CD4-positive, alpha-beta T cell (primary cell): ENCODE results near the gene BPIFB6. TPM values are rescaled to one million over a fixed set of nuclear protein-coding genes. Genes with fewer than 3 reads are reported as not detected.

ENCODE experiments used
- ATAC-seq: fragments of 200-7000 bp; cut with Tn5 transposase; one replicate; pipeline ENCODE4 v1.10.0; 2022; ENCODE audit warnings: mild to moderate bottlenecking; ENCODE audit not compliant: poor library complexity
- CTCF ChIA-PET: fragments of 350-600 bp; sonication (Branson Sonifier 250); formaldehyde crosslinking; loops from one replicate; lab custom pipeline; 2021; ENCODE audit warnings: antibody characterized with exemption, inconsistent platforms; lab: Charles Lee
- POLR2A ChIA-PET: fragments of 350-600 bp; sonication (Branson Sonifier 250); formaldehyde crosslinking; loops from one replicate; lab custom pipeline; 2021; ENCODE audit warnings: antibody characterized with exemption, inconsistent platforms; lab: Charles Lee
- DNase-seq, 14 experiments: peaks; one replicate each; pipeline ENCODE4 v3.0.0-alpha.2; 2013 to 2020; ENCODE audit warnings: mixed read lengths in 2 of 14
- H3K27ac ChIP-seq, 2 donors: one replicate each; pipeline versions ENCODE4 v1.5.1 to v1.7.0; 2013; ENCODE audit warnings: low read length in 2 of 2, low read depth in 1 of 2, mild to moderate bottlenecking in 1 of 2
- H3K27me3 ChIP-seq, 2 experiments: 1 replicate in 1 of 2; 2 replicates in 1 of 2; pipeline versions ENCODE4 v1.6.1 to v1.7.0; 2013; ENCODE audit warnings: low read length in 2 of 2, control low read depth in 1 of 2, mild to moderate bottlenecking in 1 of 2, moderate library complexity in 1 of 2; ENCODE audit not compliant: insufficient read depth in 2 of 2, control insufficient read depth in 1 of 2
- H3K36me3 ChIP-seq: one replicate; pipeline ENCODE4 v1.6.1; 2013; ENCODE audit warnings: low read length, control low read depth; ENCODE audit not compliant: insufficient read depth
- H3K4me1 ChIP-seq: one replicate; pipeline ENCODE4 v1.6.1; 2013; ENCODE audit warnings: low read length, control low read depth; ENCODE audit not compliant: insufficient read depth
- H3K4me3 ChIP-seq: one replicate; pipeline ENCODE4 v1.5.1; 2013; ENCODE audit warnings: mild to moderate bottlenecking, low read length, moderate library complexity
- H3K9me3 ChIP-seq, 2 experiments: 1 replicate in 1 of 2; 2 replicates in 1 of 2; pipeline versions ENCODE4 v1.6.1 to v1.7.0; 2013; ENCODE audit warnings: low read length in 2 of 2, mild to moderate bottlenecking in 2 of 2, control low read depth in 1 of 2, moderate library complexity in 1 of 2; ENCODE audit not compliant: control insufficient read depth in 1 of 2, insufficient read depth in 1 of 2
- H3K27ac Mint-ChIP-seq: one replicate; pipeline ENCODE4 v1.8.0; 2020; ENCODE audit warnings: mixed read lengths
- H3K27me3 Mint-ChIP-seq: one replicate; pipeline ENCODE4 v1.8.0; 2021; ENCODE audit warnings: mixed read lengths
- H3K36me3 Mint-ChIP-seq: one replicate; pipeline ENCODE4 v1.8.0; 2021; ENCODE audit warnings: low read depth, mixed read lengths
- H3K4me1 Mint-ChIP-seq: one replicate; pipeline ENCODE4 v1.8.0; 2021; ENCODE audit warnings: low read depth, mixed read lengths
- H3K4me3 Mint-ChIP-seq: one replicate; pipeline ENCODE4 v1.8.0; 2020; ENCODE audit warnings: mild to moderate bottlenecking, mixed read lengths
- H3K9me3 Mint-ChIP-seq: one replicate; pipeline ENCODE4 v1.8.0; 2020; ENCODE audit warnings: mixed read lengths
- CTCF ChIP-seq: fragments of 200-600 bp; IDR thresholded peaks from one replicate; pipeline ENCODE4 v1.8.0; 2022; ENCODE audit warnings: antibody characterized with exemption, mild to moderate bottlenecking
- intact Hi-C, 2 experiments: fragments of 100-400 bp; cut with DNase I in 1 of 2; cut with micrococcal nuclease in 1 of 2; formaldehyde crosslinking; loops; one replicate each; pipeline versions ENCODE4 v1.15.1 to v1.9.0; 2023 to 2025; cut with DNase I, micrococcal nuclease
- total RNA-seq, 174 experiments: library from RNA in 2 of 174; stranded (reverse) in 2 of 174; gene quantifications; one replicate each; pipeline ENCODE4 v1.2.3 and lab custom pipeline; 2021 to 2026

Gene BPIFB6
- total RNA-seq, 2 experiments from 2014 or later: not detected

GRCh38 chr20:32991792-32992641 lies 39.4 kb upstream of the BPIFB6 start:
- no peak for TF ChIP-seq CTCF
- intact Hi-C loops: loop anchor here (2.0 to 10.0 kb wide), 3 partner anchors 19 to 47 kb away; no protein-coding TSS in a partner anchor
- peak in 1 of 14 experiments; percentile 24 for DNase-seq
- no peaks in the 10 kb centered on the region for H3K27me3 ChIP-seq
- CTCF ChIA-PET: no interaction called here
- no peak overlapping the region for H3K4me3 ChIP-seq
- peaks cover 8% of the 10 kb centered on the region for H3K36me3 Mint-ChIP-seq
- peaks cover 11 to 14% of the 10 kb centered on the region in 2 experiments for H3K9me3 ChIP-seq
- H3K9me3 Mint-ChIP-seq: peaks cover 9% of the 10 kb centered on the region
- peak overlapping the region; percentile 66 for H3K27ac Mint-ChIP-seq
- POLR2A ChIA-PET: interaction anchor here (0.8 to 2.2 kb wide), 2 partner anchors 20 to 24 kb away, joined by 3 to 7 read pairs; no protein-coding TSS in a partner anchor
- no peaks in the 10 kb centered on the region for H3K27me3 Mint-ChIP-seq
- no peak overlapping the region for H3K27ac ChIP-seq
- no peak overlapping the region for H3K4me3 Mint-ChIP-seq
- H3K4me1 ChIP-seq: peaks cover 27% of the 10 kb centered on the region
- no peaks in the 10 kb centered on the region for H3K36me3 ChIP-seq
- peaks cover 46% of the 10 kb centered on the region for H3K4me1 Mint-ChIP-seq
- ATAC-seq: no peak

- POLR2A ChIA-PET: interaction anchor here (1.0 kb wide), 1 partner anchor 23 kb away, joined by 3 read pairs; no protein-coding TSS in a partner anchor
- DNase-seq (peak in 1 of 14 experiments; percentile 33), ATAC-seq (peak; percentile 82)
- Histone ChIP-seq H3K36me3 (no peaks in the 10 kb centered on the region), H3K27ac (no peak overlapping the region), H3K27me3 (no peaks in the 10 kb centered on the region), H3K9me3 (peaks cover 11 to 14% of the 10 kb centered on the region in 2 experiments), H3K4me1 (peaks cover 36% of the 10 kb centered on the region), H3K4me3 (no peak overlapping the region)
- no peak for TF ChIP-seq CTCF
- Mint-ChIP-seq H3K9me3 (peaks cover 13% of the 10 kb centered on the region), H3K4me1 (peaks cover 55% of the 10 kb centered on the region), H3K4me3 (no peak overlapping the region), H3K27ac (peak overlapping the region; percentile 81), H3K36me3 (peaks cover 8% of the 10 kb centered on the region), H3K27me3 (no peaks in the 10 kb centered on the region)
- intact Hi-C loops: loop anchor here (2.0 to 10.0 kb wide), 3 partner anchors 21 to 49 kb away; no protein-coding TSS in a partner anchor
- CTCF ChIA-PET: interaction anchor here (1.2 kb wide), 1 partner anchor 48 kb away, joined by 5 read pairs; no protein-coding TSS in a partner anchor
Observed at GRCh38 chr20:32993496-32994050, 37.9 kb upstream of the BPIFB6 start.

- Histone ChIP-seq H3K27ac (no peak overlapping the region), H3K36me3 (no peaks in the 10 kb centered on the region), H3K9me3 (peaks cover 7 to 14% of the 10 kb centered on the region in 2 experiments), H3K27me3 (no peaks in the 10 kb centered on the region), H3K4me3 (no peak overlapping the region), H3K4me1 (peaks cover 31% of the 10 kb centered on the region)
- intact Hi-C loops: loop anchor here in 1 of 2 experiments (10.0 kb wide), 1 partner anchor 51 kb away; no protein-coding TSS in a partner anchor
- H3K4me3 Mint-ChIP-seq: no peak overlapping the region
- no peak for TF ChIP-seq CTCF
- ATAC-seq (no peak), DNase-seq (no peak)
- peaks cover 13% of the 10 kb centered on the region for H3K9me3 Mint-ChIP-seq
- no peak overlapping the region for H3K27ac Mint-ChIP-seq
- peaks cover 64% of the 10 kb centered on the region for H3K4me1 Mint-ChIP-seq
- H3K36me3 Mint-ChIP-seq: peaks cover 8% of the 10 kb centered on the region
- no peaks in the 10 kb centered on the region for H3K27me3 Mint-ChIP-seq
- ChIA-PET CTCF (no interaction called here), POLR2A (no interaction called here)
Observed at GRCh38 chr20:32995802-32996201, 35.6 kb upstream of the BPIFB6 start.
